Coronary artery (tissue), 2 donors: ENCODE data around the gene GRIA1.

ENCODE experiments used
- DNase-seq: peaks from one replicate; pipeline ENCODE4 v3.0.0-alpha.2; 2017; ENCODE audit warnings: low spot score
- H3K27ac ChIP-seq, 2 donors: fragments of 200-600 bp; sonication (generic); one replicate each; pipeline ENCODE4 v1.5.1; 2016 to 2019
- H3K4me3 ChIP-seq: fragments of 200-600 bp; sonication (generic); 2 replicates; pipeline ENCODE4 v1.5.1; 2016; ENCODE audit warnings: mild to moderate bottlenecking, moderate library complexity
- TF ChIP-seq, protein P1 (sequence below): fragments of 200-600 bp; sonication (generic); IDR thresholded peaks from one replicate; pipeline ENCODE4 v1.5.1; 2019; ENCODE audit warnings: antibody characterized with exemption

Gene GRIA1

DNA sequence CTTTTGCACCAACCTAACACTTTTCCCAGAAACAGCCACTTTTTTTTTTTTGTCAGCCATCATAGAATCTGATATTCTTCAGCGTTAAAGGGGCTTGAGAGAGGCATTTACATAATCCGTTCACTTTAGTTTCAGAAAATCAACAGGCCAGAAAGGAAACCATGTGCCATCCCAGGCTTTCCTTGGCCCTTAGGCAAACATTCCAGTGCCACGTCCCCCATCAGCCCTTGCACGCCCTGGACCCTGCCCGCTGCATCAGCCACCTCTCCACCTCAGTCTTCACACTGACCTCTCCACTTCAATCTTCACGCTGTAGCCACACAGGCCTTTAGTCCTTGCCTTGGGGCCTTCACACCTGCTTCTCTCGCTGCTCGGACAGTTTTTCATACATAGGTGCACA lies 123.2 kb downstream of the GRIA1 start:
- DNase-seq: no peak
- TF ChIP-seq, protein P1, sequence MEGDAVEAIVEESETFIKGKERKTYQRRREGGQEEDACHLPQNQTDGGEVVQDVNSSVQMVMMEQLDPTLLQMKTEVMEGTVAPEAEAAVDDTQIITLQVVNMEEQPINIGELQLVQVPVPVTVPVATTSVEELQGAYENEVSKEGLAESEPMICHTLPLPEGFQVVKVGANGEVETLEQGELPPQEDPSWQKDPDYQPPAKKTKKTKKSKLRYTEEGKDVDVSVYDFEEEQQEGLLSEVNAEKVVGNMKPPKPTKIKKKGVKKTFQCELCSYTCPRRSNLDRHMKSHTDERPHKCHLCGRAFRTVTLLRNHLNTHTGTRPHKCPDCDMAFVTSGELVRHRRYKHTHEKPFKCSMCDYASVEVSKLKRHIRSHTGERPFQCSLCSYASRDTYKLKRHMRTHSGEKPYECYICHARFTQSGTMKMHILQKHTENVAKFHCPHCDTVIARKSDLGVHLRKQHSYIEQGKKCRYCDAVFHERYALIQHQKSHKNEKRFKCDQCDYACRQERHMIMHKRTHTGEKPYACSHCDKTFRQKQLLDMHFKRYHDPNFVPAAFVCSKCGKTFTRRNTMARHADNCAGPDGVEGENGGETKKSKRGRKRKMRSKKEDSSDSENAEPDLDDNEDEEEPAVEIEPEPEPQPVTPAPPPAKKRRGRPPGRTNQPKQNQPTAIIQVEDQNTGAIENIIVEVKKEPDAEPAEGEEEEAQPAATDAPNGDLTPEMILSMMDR: no peak
- H3K4me3 ChIP-seq: no peak overlapping the region
- no peak overlapping the region for H3K27ac ChIP-seq

DNA sequence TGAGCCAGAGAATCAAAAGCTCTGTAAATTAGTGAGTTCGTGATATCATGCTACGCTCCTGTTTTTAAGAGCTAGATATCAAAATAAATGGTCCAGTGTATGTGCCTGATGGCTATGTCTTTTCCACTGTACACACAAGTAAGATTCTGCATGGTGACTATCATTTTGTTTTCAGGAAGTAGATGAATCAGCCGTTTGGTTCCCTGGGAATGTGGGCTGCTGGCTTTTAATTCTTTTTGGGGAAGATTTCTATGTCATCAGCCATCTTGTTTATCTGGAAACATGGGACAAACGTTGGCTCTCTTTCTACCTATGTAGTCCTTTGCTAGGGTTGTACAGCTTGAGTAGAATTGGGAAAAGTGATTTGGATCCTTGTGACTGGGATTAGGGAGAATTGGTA lies 126.7 kb downstream of the GRIA1 start:
- TF ChIP-seq, protein P1: no peak
- no peak for DNase-seq
- no peak overlapping the region for H3K4me3 ChIP-seq
- no peak overlapping the region for H3K27ac ChIP-seq

DNA sequence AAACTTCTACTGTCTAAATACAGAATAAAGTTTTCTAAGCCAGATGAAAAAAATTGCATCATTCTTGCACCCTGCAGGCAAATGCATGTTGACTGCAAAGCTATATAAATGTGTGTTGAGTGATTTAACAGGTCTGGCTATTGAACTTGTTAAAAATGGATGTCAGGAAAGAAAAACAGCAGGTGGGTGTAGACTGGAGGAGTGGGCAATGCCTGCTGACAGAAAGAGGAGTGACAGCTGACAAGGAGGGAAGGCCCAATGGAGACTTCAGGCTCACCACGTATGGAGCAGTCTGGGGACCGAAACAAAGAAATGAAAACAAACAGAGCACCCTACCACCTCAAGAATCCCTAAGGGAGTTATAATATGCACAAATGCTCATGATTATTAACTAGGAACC lies 127.8 kb downstream of the GRIA1 start:
- TF ChIP-seq, protein P1: no peak

GRCh38 chr5:153618867-153619266 lies 128.4 kb downstream of the GRIA1 start:
- TF ChIP-seq, protein P1: no peak
- no peak for DNase-seq

More for the DNA sequence above, 127.8 kb downstream of the GRIA1 start:
- DNase-seq: no peak
- Histone ChIP-seq H3K4me3 (no peak overlapping the region), H3K27ac (no peak overlapping the region)

GRCh38 chr5:153619771-153620170 lies 129.3 kb downstream of the GRIA1 start:
- no peak overlapping the region for H3K4me3 ChIP-seq
- TF ChIP-seq, protein P1: no peak
- H3K27ac ChIP-seq: no peak overlapping the region
- DNase-seq: no peak

More at GRCh38 chr5:153618867-153619266, 128.4 kb downstream of the GRIA1 start:
- Histone ChIP-seq H3K27ac (no peak overlapping the region), H3K4me3 (no peak overlapping the region)

- TF ChIP-seq, protein P1: no peak
- no peak overlapping the region for H3K4me3 ChIP-seq
- DNase-seq: no peak
- no peak overlapping the region for H3K27ac ChIP-seq
Observed at GRCh38 chr5:153623124-153623523, 132.7 kb downstream of the GRIA1 start.

DNA sequence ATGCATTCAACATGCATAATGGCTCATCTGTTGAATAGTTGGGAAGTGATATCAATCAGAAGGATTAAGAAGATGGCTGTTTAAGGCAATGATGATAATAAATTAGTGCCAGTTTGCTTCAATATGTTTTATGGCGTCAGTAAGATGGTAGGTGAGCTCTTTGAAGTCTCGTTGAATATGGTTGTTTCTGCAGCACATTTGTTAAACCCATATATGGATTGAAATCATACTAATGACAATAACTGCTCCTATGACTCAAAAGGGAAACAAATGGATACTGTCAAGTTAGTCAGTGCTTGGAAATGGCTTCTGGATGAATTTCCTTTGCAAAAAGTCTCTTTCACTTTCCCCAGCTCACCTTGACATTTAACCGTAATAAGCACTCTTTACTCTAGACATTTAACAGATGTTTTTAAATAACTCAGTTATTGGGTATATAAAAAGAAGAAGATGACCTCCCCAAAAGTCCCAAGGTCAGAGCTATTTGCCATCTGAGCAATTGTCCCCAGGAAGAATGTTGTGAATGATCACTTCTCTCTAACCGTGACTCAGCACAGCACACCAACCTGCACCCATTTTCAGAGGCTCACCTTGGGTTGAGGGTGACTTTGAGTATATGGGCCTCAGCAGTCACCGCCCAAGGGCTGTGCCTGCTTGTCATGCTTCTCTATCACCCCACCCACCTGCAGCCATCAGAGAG lies 133.4 kb downstream of the GRIA1 start:
- TF ChIP-seq, protein P1: no peak
- Histone ChIP-seq H3K4me3 (no peak overlapping the region), H3K27ac (no peak overlapping the region)
- no peak for DNase-seq
